ENCODE measurements around the gene CCDC127.

Gene CCDC127

GRCh38 chr5:170971-171800, 46.8 kb downstream of the CCDC127 start:
- Histone ChIP-seq H3K9me3 (ENCODE audit: insufficient read depth, low read length, severe bottlenecking) (no peaks in the 10 kb centered on the region), H4K20me1 (ENCODE audit: insufficient read depth, low read length) (0 out of 2 replicates have a peak, but pooled peaks cover 6% of the 10 kb centered on the region), H3K27ac (ENCODE audit: low read length) (no peak overlapping the region), H2AFZ (ENCODE audit: low read depth, low read length) (no peak overlapping the region), H3K79me2 (ENCODE audit: insufficient read depth, low read length) (no peaks in the 10 kb centered on the region), H3K4me1 (ENCODE audit: insufficient read depth, low read length) (no peaks in the 10 kb centered on the region), H3K36me3 (ENCODE audit: insufficient read depth, low read length) (no peaks in the 10 kb centered on the region), H3K4me2 (ENCODE audit: insufficient read depth, low read length) (no peak overlapping the region), H3K4me3 (ENCODE audit: low read depth in 1 of 2, low read length in 2 of 2) (no peak overlapping the region), H3K9ac (ENCODE audit: low read depth, low read length) (no peak overlapping the region), H3K27me3 (ENCODE audit: insufficient read depth, low read length, poor library complexity) (no peaks in the 10 kb centered on the region)
- DNase-seq (no peak), ATAC-seq (ENCODE audit: insufficient read depth, low read depth) (no peak)
- no peak for TF ChIP-seq EZH2 (IDR thresholded peaks at IDR 0.05; ENCODE audit: borderline replicate concordance, low read depth, low read length, severe bottlenecking)

GRCh38 chr5:169728-170094, 48.2 kb downstream of the CCDC127 start:
- H3K9me3 ChIP-seq (ENCODE audit: insufficient read depth, low read length, severe bottlenecking), result no peaks in the 10 kb centered on the region
- H3K9ac ChIP-seq (ENCODE audit: low read depth, low read length), result no peak overlapping the region
- H3K36me3 ChIP-seq (ENCODE audit: insufficient read depth, low read length), result no peaks in the 10 kb centered on the region
- no peak overlapping the region for H3K27ac ChIP-seq (ENCODE audit: low read length)
- no peak overlapping the region for H2AFZ ChIP-seq (ENCODE audit: low read depth, low read length)
- no peak overlapping the region for H3K4me3 ChIP-seq (ENCODE audit: low read depth in 1 of 2, low read length in 2 of 2)
- no peaks in the 10 kb centered on the region for H3K4me1 ChIP-seq (ENCODE audit: insufficient read depth, low read length)
- H3K27me3 ChIP-seq (ENCODE audit: insufficient read depth, low read length, poor library complexity), result no peaks in the 10 kb centered on the region
- no peaks in the 10 kb centered on the region for H3K79me2 ChIP-seq (ENCODE audit: insufficient read depth, low read length)
- ATAC-seq (ENCODE audit: insufficient read depth, low read depth), result no peak
- H4K20me1 ChIP-seq (ENCODE audit: insufficient read depth, low read length), result 0 out of 2 replicates have a peak, but pooled peaks cover 6% of the 10 kb centered on the region
- TF ChIP-seq, protein P1, sequence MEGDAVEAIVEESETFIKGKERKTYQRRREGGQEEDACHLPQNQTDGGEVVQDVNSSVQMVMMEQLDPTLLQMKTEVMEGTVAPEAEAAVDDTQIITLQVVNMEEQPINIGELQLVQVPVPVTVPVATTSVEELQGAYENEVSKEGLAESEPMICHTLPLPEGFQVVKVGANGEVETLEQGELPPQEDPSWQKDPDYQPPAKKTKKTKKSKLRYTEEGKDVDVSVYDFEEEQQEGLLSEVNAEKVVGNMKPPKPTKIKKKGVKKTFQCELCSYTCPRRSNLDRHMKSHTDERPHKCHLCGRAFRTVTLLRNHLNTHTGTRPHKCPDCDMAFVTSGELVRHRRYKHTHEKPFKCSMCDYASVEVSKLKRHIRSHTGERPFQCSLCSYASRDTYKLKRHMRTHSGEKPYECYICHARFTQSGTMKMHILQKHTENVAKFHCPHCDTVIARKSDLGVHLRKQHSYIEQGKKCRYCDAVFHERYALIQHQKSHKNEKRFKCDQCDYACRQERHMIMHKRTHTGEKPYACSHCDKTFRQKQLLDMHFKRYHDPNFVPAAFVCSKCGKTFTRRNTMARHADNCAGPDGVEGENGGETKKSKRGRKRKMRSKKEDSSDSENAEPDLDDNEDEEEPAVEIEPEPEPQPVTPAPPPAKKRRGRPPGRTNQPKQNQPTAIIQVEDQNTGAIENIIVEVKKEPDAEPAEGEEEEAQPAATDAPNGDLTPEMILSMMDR (IDR thresholded peaks at IDR 0.05; ENCODE audit: borderline replicate concordance, extremely low read depth, low read length, poor library complexity, severe bottlenecking), result no peak
- no peak for TF ChIP-seq EZH2 (IDR thresholded peaks at IDR 0.05; ENCODE audit: borderline replicate concordance, low read depth, low read length, severe bottlenecking)
- no peak overlapping the region for H3K4me2 ChIP-seq (ENCODE audit: insufficient read depth, low read length)
- DNase-seq, result no peak

DNA sequence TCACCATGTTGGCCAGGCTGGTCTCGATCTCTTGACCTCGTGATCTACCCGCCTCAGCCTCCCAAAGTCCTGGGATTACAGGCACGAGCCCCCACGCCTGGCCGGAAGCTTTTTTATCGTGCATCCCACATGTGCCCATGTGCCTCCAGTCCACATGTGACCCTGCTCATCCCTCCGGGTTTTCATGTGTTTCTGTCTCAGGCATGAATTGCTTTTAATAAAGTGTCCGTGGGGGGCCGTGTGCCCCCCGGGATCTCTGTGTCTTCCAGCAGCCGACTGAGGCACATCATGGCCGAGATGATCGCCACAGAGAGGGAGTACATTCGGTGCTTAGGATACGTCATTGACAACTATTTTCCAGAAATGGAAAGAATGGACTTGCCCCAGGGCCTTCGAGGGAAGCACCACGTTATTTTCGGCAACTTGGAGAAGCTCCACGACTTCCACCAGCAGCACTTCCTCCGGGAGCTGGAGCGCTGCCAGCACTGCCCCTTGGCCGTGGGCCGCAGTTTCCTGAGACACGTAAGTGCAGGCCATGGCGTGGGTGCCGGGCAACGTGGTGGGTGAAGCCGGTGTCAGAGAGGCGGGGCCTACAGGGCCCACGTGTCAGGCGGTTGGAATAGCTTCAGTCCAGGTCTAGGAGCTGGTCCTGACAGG, 48.8 kb downstream of the CCDC127 start:
- no peak overlapping the region for H3K4me2 ChIP-seq (ENCODE audit: insufficient read depth, low read length)
- no peaks in the 10 kb centered on the region for H3K27me3 ChIP-seq (ENCODE audit: insufficient read depth, low read length, poor library complexity)
- DNase-seq (no peak), ATAC-seq (ENCODE audit: insufficient read depth, low read depth) (no peak)
- H3K27ac ChIP-seq (ENCODE audit: low read length), result no peak overlapping the region
- H3K4me3 ChIP-seq (ENCODE audit: low read depth in 1 of 2, low read length in 2 of 2), result no peak overlapping the region
- H3K36me3 ChIP-seq (ENCODE audit: insufficient read depth, low read length), result no peaks in the 10 kb centered on the region
- no peaks in the 10 kb centered on the region for H3K9me3 ChIP-seq (ENCODE audit: insufficient read depth, low read length, severe bottlenecking)
- H3K79me2 ChIP-seq (ENCODE audit: insufficient read depth, low read length), result no peaks in the 10 kb centered on the region
- TF ChIP-seq EZH2 (IDR thresholded peaks at IDR 0.05; ENCODE audit: borderline replicate concordance, low read depth, low read length, severe bottlenecking), result no peak
- TF ChIP-seq, protein P1 (IDR thresholded peaks at IDR 0.05; ENCODE audit: borderline replicate concordance, extremely low read depth, low read length, poor library complexity, severe bottlenecking), result no peak
- no peaks in the 10 kb centered on the region for H3K4me1 ChIP-seq (ENCODE audit: insufficient read depth, low read length)
- no peak overlapping the region for H3K9ac ChIP-seq (ENCODE audit: low read depth, low read length)
- H4K20me1 ChIP-seq (ENCODE audit: insufficient read depth, low read length), result 0 out of 2 replicates have a peak, but pooled peaks cover 6% of the 10 kb centered on the region
- no peak overlapping the region for H2AFZ ChIP-seq (ENCODE audit: low read depth, low read length)
